ENCODE data around the gene SOX6. TPM values are rescaled to one million over a fixed set of nuclear protein-coding genes. Genes with fewer than 3 reads are reported as not detected.

SOX6 gene
- total RNA-seq, 1 experiment from 2014 or later, result under 0.01 TPM

- DNase-seq (ENCODE audit: low read depth), result no peak
Observed at GRCh38 chr11:16193897-16194381, 162.4 kb downstream of the SOX6 start.

GRCh38 chr11:16191868-16192240 is 164.5 kb downstream of the SOX6 start:
- DNase-seq (ENCODE audit: low read depth), result no peak

GRCh38 chr11:16191212-16191867 is 165.0 kb downstream of the SOX6 start:
- no peak for DNase-seq (ENCODE audit: low read depth)

- DNase-seq (ENCODE audit: low read depth), result no peak
Observed at GRCh38 chr11:16186680-16187079, 169.7 kb downstream of the SOX6 start.

DNA sequence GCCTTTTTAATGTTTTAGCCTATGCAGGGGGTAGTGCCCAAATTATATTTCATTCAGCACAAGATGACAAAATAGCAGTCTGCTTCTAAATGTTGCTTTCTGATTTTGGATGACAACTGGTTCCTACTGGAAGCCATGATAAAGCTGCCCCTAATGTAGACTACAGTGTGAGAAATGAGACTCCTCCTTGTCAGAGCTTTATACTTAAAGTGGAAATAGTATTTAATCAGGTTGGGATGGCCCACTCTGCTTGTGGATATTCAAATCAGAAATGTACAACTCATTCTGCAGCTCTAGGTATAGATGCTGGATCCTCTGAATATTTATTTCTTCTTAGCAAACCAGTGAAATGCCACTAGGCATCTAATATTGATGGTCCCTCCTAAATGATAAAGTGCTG is 171.3 kb downstream of the SOX6 start:
- DNase-seq (ENCODE audit: low read depth), result no peak

GRCh38 chr11:16184588-16184987 is 171.8 kb downstream of the SOX6 start:
- DNase-seq (ENCODE audit: low read depth), result no peak

- DNase-seq (ENCODE audit: low read depth), result no peak
Observed at GRCh38 chr11:16182553-16182952, 173.8 kb downstream of the SOX6 start.

- DNase-seq (ENCODE audit: low read depth), result no peak
Observed at GRCh38 chr11:16180868-16181267, 175.5 kb downstream of the SOX6 start.

GRCh38 chr11:16179676-16180075 is 176.7 kb downstream of the SOX6 start:
- DNase-seq (ENCODE audit: low read depth), result no peak

DNA sequence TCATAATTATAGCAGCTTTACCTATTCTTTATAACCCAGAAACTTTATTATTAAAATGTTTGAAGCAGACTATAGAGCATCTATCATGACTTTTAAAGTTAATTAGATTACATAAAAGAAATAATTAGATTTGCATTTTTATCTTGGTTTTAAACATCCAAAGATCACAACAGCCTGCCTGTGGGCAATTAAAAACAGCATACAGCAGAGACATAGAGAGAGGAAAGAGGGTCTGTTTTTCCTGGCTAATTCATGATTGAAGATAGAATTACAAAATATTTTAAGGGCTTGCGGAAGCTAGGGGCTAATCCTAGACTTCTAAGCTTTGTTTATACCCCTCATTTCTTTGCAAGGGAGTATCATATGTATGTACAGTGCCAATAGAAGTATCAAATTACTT is 178.1 kb downstream of the SOX6 start:
- DNase-seq (ENCODE audit: low read depth), result no peak

- DNase-seq (ENCODE audit: low read depth), result no peak
Observed at GRCh38 chr11:16177688-16178087, 178.7 kb downstream of the SOX6 start.

DNA sequence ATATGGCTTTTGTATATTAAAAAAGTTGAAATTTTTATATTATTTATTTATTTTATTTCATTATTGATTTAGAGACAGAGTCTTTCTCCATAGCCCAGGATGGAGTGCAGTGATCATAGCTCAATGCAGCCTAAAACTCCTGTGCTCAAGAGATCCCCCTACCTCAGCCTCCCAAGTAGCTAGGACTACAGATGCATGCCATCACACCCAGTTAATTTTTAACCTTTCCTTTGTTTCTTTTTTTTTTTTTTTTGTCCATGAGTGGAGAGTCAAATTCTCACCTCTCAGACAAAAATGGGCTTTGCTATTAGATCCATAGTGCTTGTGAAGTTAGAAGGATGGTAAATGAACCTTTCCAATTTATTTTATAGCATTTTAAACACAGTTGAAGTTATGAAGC is 182.5 kb downstream of the SOX6 start:
- DNase-seq (ENCODE audit: low read depth), result no peak

GRCh38 chr11:16171882-16172281 is 184.5 kb downstream of the SOX6 start:
- no peak for DNase-seq (ENCODE audit: low read depth)

GRCh38 chr11:16169956-16170847 is 186.1 kb downstream of the SOX6 start:
- DNase-seq (ENCODE audit: low read depth), result no peak

DNA sequence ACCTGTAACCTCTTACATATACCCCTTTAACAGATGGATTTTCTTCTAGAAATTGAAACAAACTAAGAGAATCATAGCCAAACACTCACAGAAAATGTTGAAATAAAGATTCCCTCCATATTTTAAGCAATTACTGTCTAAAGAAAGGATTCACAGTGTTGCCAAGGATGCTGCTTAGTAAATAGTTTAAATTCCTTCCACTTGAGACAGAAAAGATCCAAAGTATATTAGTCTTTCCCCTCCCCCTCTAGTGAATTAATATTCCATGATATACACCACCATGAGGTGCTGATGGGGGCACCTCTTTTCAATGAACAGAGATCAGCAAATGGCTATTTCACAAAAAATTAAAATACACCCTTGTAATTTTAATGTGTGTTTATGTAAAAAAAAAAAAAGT is 186.8 kb downstream of the SOX6 start:
- no peak for DNase-seq (ENCODE audit: low read depth)

- DNase-seq (ENCODE audit: low read depth), result no peak
Observed at GRCh38 chr11:16167706-16168487, 188.4 kb downstream of the SOX6 start.

GRCh38 chr11:16166571-16166970 is 189.8 kb downstream of the SOX6 start:
- DNase-seq (ENCODE audit: low read depth), result no peak

DNA sequence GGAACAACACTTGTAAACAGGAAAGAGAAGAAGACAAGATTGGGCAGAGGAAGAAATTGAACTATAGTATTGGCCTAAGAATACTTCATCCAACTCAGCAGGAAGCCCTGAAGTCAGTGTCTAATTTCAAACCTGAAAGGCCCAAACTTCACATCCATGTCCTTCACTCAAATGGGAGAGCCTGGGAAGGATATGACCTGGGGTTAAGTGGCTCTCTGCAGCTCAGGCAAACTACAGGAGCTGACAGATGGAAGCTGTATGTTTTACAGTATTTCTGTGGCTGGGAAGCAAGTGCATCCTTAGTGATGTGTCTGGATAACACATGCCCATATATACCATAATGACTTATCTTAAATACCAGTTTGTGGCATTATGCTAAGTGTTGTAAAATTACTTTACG is 196.2 kb downstream of the SOX6 start:
- no peak for DNase-seq (ENCODE audit: low read depth)

GRCh38 chr11:16158426-16158994 is 197.8 kb downstream of the SOX6 start:
- no peak for DNase-seq (ENCODE audit: low read depth)

DNA sequence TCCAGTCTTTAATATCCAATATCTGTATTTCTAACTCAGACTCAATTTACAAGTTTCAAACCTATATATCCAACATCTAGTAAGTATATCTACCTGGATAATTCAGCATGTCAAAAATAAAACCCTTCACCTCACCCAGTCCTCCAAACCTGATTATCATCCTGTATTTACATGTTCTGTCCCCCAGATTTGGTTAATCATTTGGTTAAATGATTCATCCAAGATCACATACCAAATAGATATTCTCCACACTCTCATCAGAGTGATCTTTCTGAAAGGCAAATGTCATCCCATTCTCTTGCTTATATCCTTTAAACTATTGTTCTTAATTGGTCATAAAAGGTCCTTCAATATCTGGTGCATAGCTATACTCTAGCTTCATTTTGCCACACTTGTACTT is 199.0 kb downstream of the SOX6 start:
- no peak for DNase-seq (ENCODE audit: low read depth)

- no peak for DNase-seq (ENCODE audit: low read depth)
Observed at GRCh38 chr11:16155448-16155847, 200.9 kb downstream of the SOX6 start.

All from LHCN-M2 (cell line).